Measurements from ENCODE around the gene BAG5.

- TF ChIP-seq CTCF (IDR thresholded peaks at IDR 0.05; ENCODE audit: insufficient read depth, low read length, poor library complexity, severe bottlenecking) (no peak), EZH2phosphoT487 (conservative IDR thresholded peaks at IDR 0.05; ENCODE audit: low read length) (no peak)
These were observed 52.4 kb downstream of the BAG5 start for GRCh38 chr14:103509864-103510723.

Measured in SU-DHL-6 (cell line).